Vagina (tissue), 2 donors: ENCODE measurements around the gene TMEM63B.

Experiments used
- CTCF ChIP-seq, 3 experiments: fragments of 450-650 bp in 2 of 3; fragments of 200-600 bp in 1 of 3; sonication (generic) in 1 of 3; IDR thresholded peaks; one replicate each; pipeline ENCODE4 v1.5.1; 2017 to 2019; ENCODE audit warnings: antibody characterized with exemption in 3 of 3, mild to moderate bottlenecking in 2 of 3, moderate library complexity in 2 of 3
- POLR2A ChIP-seq, 2 donors: fragments of 450-650 bp; IDR thresholded peaks; one replicate each; pipeline ENCODE4 v1.6.1; 2017; ENCODE audit warnings: antibody characterized with exemption in 2 of 2, mild to moderate bottlenecking in 2 of 2, moderate library complexity in 2 of 2

- TF ChIP-seq CTCF (IDR thresholded peaks at IDR 0.05): no peak
- no peak for TF ChIP-seq POLR2A (IDR thresholded peaks at IDR 0.05)
Observed at GRCh38 chr6:44146685-44147084, 19.3 kb downstream of the TMEM63B start.
